Measurements from ENCODE around the gene KRTAP5-8.
"Not testable (repeated sequence)": the region's sequence is repeated elsewhere in the genome, so short reads cannot be mapped to it uniquely, and the experiment has no call there.

KRTAP5-8 gene

GRCh38 chr11:71518506-71519471, 19.0 kb upstream of the KRTAP5-8 start:
- no peak for DNase-seq

- no peak for DNase-seq
Measured at GRCh38 chr11:71519546-71519945, 18.3 kb upstream of the KRTAP5-8 start.

GRCh38 chr11:71525188-71525937, 12.5 kb upstream of the KRTAP5-8 start:
- DNase-seq: no peak

- no peak for DNase-seq
Measured at GRCh38 chr11:71525938-71526495, 11.8 kb upstream of the KRTAP5-8 start.

- not testable (repeated sequence) for DNase-seq
Measured at GRCh38 chr11:71526796-71527575, 10.8 kb upstream of the KRTAP5-8 start, which contains the start of gene KRTAP5-7. Gene KRTAP5-7 (plus strand): TSS chr11:71527267. CDS start chr11:71527301, 34 bp downstream.

GRCh38 chr11:71527576-71528210, 10.1 kb upstream of the KRTAP5-8 start:
- no peak for DNase-seq

GRCh38 chr11:71530602-71531001, 7.2 kb upstream of the KRTAP5-8 start:
- no peak for DNase-seq

- DNase-seq: no peak
Measured at GRCh38 chr11:71532036-71532610, 5.7 kb upstream of the KRTAP5-8 start.

- not testable (repeated sequence) for DNase-seq
Measured at GRCh38 chr11:71534711-71535608, 2.9 kb upstream of the KRTAP5-8 start.

GRCh38 chr11:71535825-71536224, 2.0 kb upstream of the KRTAP5-8 start:
- DNase-seq: no peak

- DNase-seq: no peak
Measured at GRCh38 chr11:71537537-71537936, 288 bp upstream of the KRTAP5-8 start.

GRCh38 chr11:71538666-71538990, 803 bp downstream of the KRTAP5-8 start:
- no peak for DNase-seq

GRCh38 chr11:71539017-71539416, 1.2 kb downstream of the KRTAP5-8 start:
- no peak for DNase-seq

GRCh38 chr11:71539971-71540370, 2.1 kb downstream of the KRTAP5-8 start:
- DNase-seq: not testable (repeated sequence)

- not testable (repeated sequence) for DNase-seq
Measured at GRCh38 chr11:71540521-71541304, 2.9 kb downstream of the KRTAP5-8 start.

GRCh38 chr11:71542382-71542781, 4.6 kb downstream of the KRTAP5-8 start:
- no peak for DNase-seq

GRCh38 chr11:71542879-71543777, 5.3 kb downstream of the KRTAP5-8 start:
- no peak for DNase-seq

- DNase-seq: no peak
Measured at GRCh38 chr11:71543866-71544265, 6.0 kb downstream of the KRTAP5-8 start.
